SU-DHL-6 (cell line): ENCODE results near the gene ZNFX1.

Source experiments
- H2AFZ ChIP-seq: fragments of 200-600 bp; sonication (generic); 2 replicates; pipeline ENCODE4 v1.6.1; 2014; ENCODE audit warnings: low read depth, mild to moderate bottlenecking, moderate library complexity, mixed read lengths, antibody characterized with exemption, low read length; ENCODE audit not compliant: severe bottlenecking
- H3F3A ChIP-seq: fragments of 200-600 bp; shearing (Covaris generic); 2 replicates; pipeline ENCODE4 v1.6.0; 2016; ENCODE audit warnings: antibody characterized with exemption, mild to moderate bottlenecking; ENCODE audit not compliant: insufficient read depth
- H3K27ac ChIP-seq: fragments of 200-600 bp; sonication (generic); 2 replicates; pipeline ENCODE4 v1.5.1; 2016; ENCODE audit warnings: low read depth, mild to moderate bottlenecking, low read length, moderate library complexity, mixed read lengths
- H3K27me3 ChIP-seq: fragments of 200-600 bp; sonication (generic), shearing (Covaris generic); 2 replicates; pipeline ENCODE4 v1.6.0; 2014; ENCODE audit warnings: mild to moderate bottlenecking, low read length
- H3K36me3 ChIP-seq: fragments of 200-600 bp; sonication (generic); 2 replicates; pipeline ENCODE4 v1.6.1; 2014; ENCODE audit warnings: mild to moderate bottlenecking, low read length, mixed read lengths
- H3K4me2 ChIP-seq: fragments of 300-600, 200-600 bp; shearing (Covaris generic), sonication (generic); 2 replicates; pipeline ENCODE4 v1.6.0; 2014; ENCODE audit warnings: low read length, low read depth, mild to moderate bottlenecking; ENCODE audit not compliant: poor library complexity, severe bottlenecking
- H3K4me3 ChIP-seq: fragments of 200-600 bp; sonication (generic); 2 replicates; pipeline ENCODE4 v1.5.1; 2014; ENCODE audit warnings: antibody characterized with exemption, low read length, mild to moderate bottlenecking, mixed read lengths; ENCODE audit not compliant: insufficient read depth, poor library complexity, severe bottlenecking
- H3K79me2 ChIP-seq: fragments of 200-600 bp; sonication (generic); 2 replicates; pipeline ENCODE4 v1.6.1; 2014; ENCODE audit warnings: mild to moderate bottlenecking, low read length, moderate library complexity; ENCODE audit not compliant: insufficient read depth
- H3K9ac ChIP-seq: fragments of 200-600 bp; sonication (generic); 2 replicates; pipeline ENCODE4 v1.7.0; 2014; ENCODE audit warnings: mild to moderate bottlenecking, low read length
- H3K9me2 ChIP-seq: fragments of 200-600 bp; sonication (generic); replicated peaks from 2 replicates; pipeline ENCODE4 v1.6.1; 2014; ENCODE audit warnings: low read length; ENCODE audit not compliant: insufficient read depth
- H3K9me3 ChIP-seq: fragments of 200-600 bp; sonication (generic); 2 replicates; pipeline ENCODE4 v1.6.1; 2014; ENCODE audit warnings: low read length, mixed read lengths; ENCODE audit not compliant: insufficient read depth
- H4K20me1 ChIP-seq: fragments of 200-600 bp; sonication (generic); 2 replicates; pipeline ENCODE4 v1.6.1; 2014; ENCODE audit warnings: low read depth, mild to moderate bottlenecking, antibody characterized with exemption, low read length, moderate library complexity, mixed read lengths
- CTCF ChIP-seq: fragments of 200-600 bp; sonication (generic); IDR thresholded peaks from one replicate; pipeline ENCODE4 v1.5.1; 2017; ENCODE audit warnings: antibody characterized with exemption, mild to moderate bottlenecking, low read length, moderate library complexity; ENCODE audit not compliant: insufficient read depth, poor library complexity, severe bottlenecking
- EZH2phosphoT487 ChIP-seq: fragments of 200-600 bp; sonication (generic), shearing (Covaris generic); conservative IDR thresholded peaks from 2 replicates; pipeline ENCODE4 v1.6.1; 2018; ENCODE audit warnings: mild to moderate bottlenecking, antibody characterized with exemption, low read length, moderate library complexity, mixed read lengths

Gene ZNFX1

GRCh38 chr20:49279677-49280462 lies 2.0 kb upstream of the ZNFX1 start:
- Histone ChIP-seq H3K9ac (peak overlapping the region; percentile 95), H3K4me2 (peak overlapping the region; percentile 79), H2AFZ (no peak overlapping the region), H3K36me3 (peaks cover 60% of the 10 kb centered on the region), H3K27me3 (no peaks in the 10 kb centered on the region), H3F3A (peaks cover 76% of the 10 kb centered on the region), H4K20me1 (peaks cover 38% of the 10 kb centered on the region; the same call in 1 of the 2 replicates), H3K27ac (peak overlapping the region; percentile 90), H3K9me3 (peaks cover 4% of the 10 kb centered on the region; the same call in 1 of the 2 replicates), H3K79me2 (peaks cover 91% of the 10 kb centered on the region), H3K4me3 (peak overlapping the region; percentile 97), H3K9me2 (no peaks in the 10 kb centered on the region)
- TF ChIP-seq EZH2phosphoT487: no peak
- no peak for TF ChIP-seq CTCF

- H3F3A ChIP-seq: peaks cover 70% of the 10 kb centered on the region
- H3K9me3 ChIP-seq: peaks cover 4% of the 10 kb centered on the region; the same call in 1 of the 2 replicates
- H3K4me2 ChIP-seq: peak overlapping the region; percentile 79
- peaks cover 84% of the 10 kb centered on the region for H3K79me2 ChIP-seq
- peak overlapping the region; percentile 95 for H3K9ac ChIP-seq
- H3K27me3 ChIP-seq: no peaks in the 10 kb centered on the region
- TF ChIP-seq CTCF: no peak
- no peak for TF ChIP-seq EZH2phosphoT487
- H3K4me3 ChIP-seq: peak overlapping the region; percentile 97
- H2AFZ ChIP-seq: no peak overlapping the region
- peaks cover 55% of the 10 kb centered on the region for H3K36me3 ChIP-seq
- H3K27ac ChIP-seq: peak overlapping the region; percentile 90
- H3K9me2 ChIP-seq: no peaks in the 10 kb centered on the region
- H4K20me1 ChIP-seq: peaks cover 38% of the 10 kb centered on the region; the same call in 1 of the 2 replicates
Measured at GRCh38 chr20:49278818-49279676, 1.2 kb upstream of the ZNFX1 start.

- Histone ChIP-seq H3K4me2 (peak overlapping the region; percentile 79), H3K9me2 (no peaks in the 10 kb centered on the region), H3K4me3 (peak overlapping the region; percentile 64), H3K79me2 (peaks cover 71% of the 10 kb centered on the region), H3K9ac (peak overlapping the region; percentile 95), H4K20me1 (peaks cover 31% of the 10 kb centered on the region; the same call in 1 of the 2 replicates), H3K27ac (peak overlapping the region; percentile 90), H3K9me3 (peaks cover 4% of the 10 kb centered on the region; the same call in 1 of the 2 replicates), H3K27me3 (no peaks in the 10 kb centered on the region), H3K36me3 (peaks cover 45% of the 10 kb centered on the region), H3F3A (peaks cover 56% of the 10 kb centered on the region), H2AFZ (peak overlapping the region; percentile 19)
- TF ChIP-seq CTCF: no peak
- TF ChIP-seq EZH2phosphoT487: no peak
Measured at GRCh38 chr20:49277786-49278035, 146 bp downstream of the ZNFX1 start.
